PC-3 (cell line): ENCODE measurements around the gene SLC34A1.

ENCODE experiments used
- EZH2phosphoT487 ChIP-seq: fragments of 300-600 bp; sonication (generic); IDR thresholded peaks from 2 replicates; pipeline ENCODE4 v1.6.1; 2018; ENCODE audit warnings: mild to moderate bottlenecking, antibody characterized with exemption, low read length, borderline replicate concordance
- TF ChIP-seq, protein P1 (sequence below): fragments of 300-600 bp; sonication (generic); conservative IDR thresholded peaks from 2 replicates; pipeline ENCODE4 v1.5.1; 2017; ENCODE audit warnings: antibody characterized with exemption, low read depth, mild to moderate bottlenecking, low read length

DNA sequence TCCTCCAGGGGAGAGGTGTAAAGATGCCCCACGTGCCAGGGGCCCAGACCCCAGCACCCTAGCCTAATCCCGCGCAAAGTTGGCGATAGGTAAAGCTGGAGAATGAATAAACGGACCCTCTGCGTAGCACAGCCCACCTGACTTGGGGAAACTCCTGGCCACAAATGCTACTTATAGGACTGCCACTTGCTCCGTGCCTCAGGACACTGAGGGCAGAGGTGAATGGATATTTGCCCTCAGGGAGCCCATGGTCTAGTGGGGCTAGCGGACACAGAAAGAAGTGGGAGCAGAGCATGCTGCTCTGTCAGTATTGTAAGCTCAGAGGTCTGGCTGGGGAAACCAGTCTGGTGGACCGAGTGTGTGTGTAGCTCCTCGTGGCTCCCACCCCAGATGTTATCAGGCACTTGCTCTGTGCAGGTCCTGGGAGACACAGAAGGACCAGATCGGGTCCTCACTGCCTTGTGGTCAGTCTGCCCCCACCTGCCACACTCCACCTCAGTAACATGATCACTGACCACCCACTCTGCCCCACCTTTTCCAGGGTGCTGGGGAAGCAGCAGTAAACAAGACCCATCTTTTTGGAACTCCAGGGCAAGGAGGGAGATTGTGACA is 43.1 kb downstream of the SLC34A1 start:
- TF ChIP-seq EZH2phosphoT487, result no peak
- TF ChIP-seq, protein P1, sequence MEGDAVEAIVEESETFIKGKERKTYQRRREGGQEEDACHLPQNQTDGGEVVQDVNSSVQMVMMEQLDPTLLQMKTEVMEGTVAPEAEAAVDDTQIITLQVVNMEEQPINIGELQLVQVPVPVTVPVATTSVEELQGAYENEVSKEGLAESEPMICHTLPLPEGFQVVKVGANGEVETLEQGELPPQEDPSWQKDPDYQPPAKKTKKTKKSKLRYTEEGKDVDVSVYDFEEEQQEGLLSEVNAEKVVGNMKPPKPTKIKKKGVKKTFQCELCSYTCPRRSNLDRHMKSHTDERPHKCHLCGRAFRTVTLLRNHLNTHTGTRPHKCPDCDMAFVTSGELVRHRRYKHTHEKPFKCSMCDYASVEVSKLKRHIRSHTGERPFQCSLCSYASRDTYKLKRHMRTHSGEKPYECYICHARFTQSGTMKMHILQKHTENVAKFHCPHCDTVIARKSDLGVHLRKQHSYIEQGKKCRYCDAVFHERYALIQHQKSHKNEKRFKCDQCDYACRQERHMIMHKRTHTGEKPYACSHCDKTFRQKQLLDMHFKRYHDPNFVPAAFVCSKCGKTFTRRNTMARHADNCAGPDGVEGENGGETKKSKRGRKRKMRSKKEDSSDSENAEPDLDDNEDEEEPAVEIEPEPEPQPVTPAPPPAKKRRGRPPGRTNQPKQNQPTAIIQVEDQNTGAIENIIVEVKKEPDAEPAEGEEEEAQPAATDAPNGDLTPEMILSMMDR, result no peak
